Fibroblast of mammary gland (primary cell): ENCODE results near the gene FGD3.

Experiments
- DNase-seq: peaks from one replicate; pipeline ENCODE4 v3.0.0-alpha.2; 2010; ENCODE audit warnings: low read depth
- H3K4me3 ChIP-seq: 2 replicates; pipeline ENCODE4 v1.5.1; 2011; ENCODE audit warnings: low read depth, mild to moderate bottlenecking, low read length, moderate library complexity; ENCODE audit not compliant: control insufficient read depth
- TF ChIP-seq, protein P1 (sequence below): conservative IDR thresholded peaks from 2 replicates; pipeline ENCODE4 v1.5.1; 2011; ENCODE audit warnings: low read depth, low read length, inconsistent platforms; ENCODE audit not compliant: control insufficient read depth, insufficient read depth

Gene FGD3

DNA sequence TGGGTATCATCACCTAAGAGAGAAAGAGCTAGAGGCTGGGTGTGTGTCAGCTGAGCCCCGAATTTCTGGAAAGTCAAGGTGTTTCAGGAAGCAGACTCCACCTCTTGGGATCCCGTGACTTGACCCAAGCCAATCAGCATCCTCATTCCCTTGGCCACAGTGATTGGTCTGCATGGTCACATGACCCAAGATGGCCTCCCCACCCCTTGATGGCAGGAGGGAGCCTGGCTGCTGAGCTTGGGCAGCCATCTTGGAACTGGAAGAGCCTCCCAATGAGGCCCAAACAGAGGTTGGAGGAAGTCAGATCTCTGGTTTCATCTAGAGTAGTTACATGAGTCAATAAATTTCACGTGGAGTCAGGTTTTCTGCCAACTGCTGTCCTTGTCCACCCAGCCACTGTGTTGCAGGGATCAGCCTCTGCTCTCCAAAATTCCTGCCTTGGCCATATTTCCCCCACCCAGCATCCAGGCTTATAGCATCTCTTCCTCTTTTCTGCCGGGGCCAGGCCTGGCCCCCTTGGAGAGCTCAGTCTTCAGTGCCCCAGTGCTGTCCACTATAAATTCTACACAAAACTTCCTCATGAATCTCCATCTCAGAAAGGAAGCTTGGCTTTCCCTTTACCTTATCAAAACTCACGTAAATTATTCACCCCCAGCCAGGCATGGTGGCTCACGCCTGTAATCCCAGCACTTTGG lies 93.9 kb downstream of the FGD3 start:
- no peak overlapping the region for H3K4me3 ChIP-seq
- DNase-seq: peak; percentile 21
- TF ChIP-seq, protein P1, sequence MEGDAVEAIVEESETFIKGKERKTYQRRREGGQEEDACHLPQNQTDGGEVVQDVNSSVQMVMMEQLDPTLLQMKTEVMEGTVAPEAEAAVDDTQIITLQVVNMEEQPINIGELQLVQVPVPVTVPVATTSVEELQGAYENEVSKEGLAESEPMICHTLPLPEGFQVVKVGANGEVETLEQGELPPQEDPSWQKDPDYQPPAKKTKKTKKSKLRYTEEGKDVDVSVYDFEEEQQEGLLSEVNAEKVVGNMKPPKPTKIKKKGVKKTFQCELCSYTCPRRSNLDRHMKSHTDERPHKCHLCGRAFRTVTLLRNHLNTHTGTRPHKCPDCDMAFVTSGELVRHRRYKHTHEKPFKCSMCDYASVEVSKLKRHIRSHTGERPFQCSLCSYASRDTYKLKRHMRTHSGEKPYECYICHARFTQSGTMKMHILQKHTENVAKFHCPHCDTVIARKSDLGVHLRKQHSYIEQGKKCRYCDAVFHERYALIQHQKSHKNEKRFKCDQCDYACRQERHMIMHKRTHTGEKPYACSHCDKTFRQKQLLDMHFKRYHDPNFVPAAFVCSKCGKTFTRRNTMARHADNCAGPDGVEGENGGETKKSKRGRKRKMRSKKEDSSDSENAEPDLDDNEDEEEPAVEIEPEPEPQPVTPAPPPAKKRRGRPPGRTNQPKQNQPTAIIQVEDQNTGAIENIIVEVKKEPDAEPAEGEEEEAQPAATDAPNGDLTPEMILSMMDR: no peak

DNA sequence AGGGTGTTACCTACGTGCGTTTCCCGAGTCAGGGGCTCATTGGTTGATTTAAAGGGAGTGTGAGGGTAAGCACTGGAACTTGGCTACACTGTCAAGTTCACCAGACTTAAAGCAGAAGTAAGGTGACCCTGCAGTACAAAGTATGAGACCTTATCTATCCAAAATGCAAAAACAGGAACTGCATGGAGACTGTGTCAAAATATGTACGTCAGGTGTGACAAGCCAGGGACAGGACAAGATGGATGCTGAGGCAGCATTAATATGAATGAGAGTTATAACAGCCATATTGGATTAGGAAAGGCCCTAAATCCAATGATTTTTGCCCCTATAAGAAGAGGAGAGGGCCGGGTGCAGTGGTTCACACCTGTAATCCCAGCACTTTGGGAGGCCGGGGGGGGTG lies 95.8 kb downstream of the FGD3 start:
- H3K4me3 ChIP-seq: no peak overlapping the region
- no peak for DNase-seq
- TF ChIP-seq, protein P1: no peak

DNA sequence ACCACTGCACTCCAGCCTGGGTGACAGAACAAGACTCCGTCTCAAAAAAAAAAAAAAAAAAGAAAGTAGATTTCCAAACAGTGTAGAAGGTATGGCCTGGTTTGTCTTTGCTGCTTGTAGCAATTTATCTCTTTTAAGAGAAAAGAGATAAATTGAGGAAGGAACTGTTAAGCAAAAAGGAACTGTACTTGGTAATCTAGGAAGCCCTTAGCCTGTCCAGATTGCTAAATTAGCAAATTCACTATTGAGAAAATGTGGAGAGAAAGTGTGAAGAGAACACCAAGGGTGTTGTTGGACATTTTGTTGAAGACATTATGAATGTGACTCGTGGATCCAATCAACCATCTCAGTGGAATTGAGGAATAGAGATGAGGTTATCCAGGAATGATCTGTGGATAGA lies 98.2 kb downstream of the FGD3 start:
- TF ChIP-seq, protein P1: no peak
- H3K4me3 ChIP-seq: no peak overlapping the region
- no peak for DNase-seq

GRCh38 chr9:93048566-93049448 lies 101.5 kb downstream of the FGD3 start:
- H3K4me3 ChIP-seq: no peak overlapping the region
- TF ChIP-seq, protein P1: no peak
- DNase-seq: no peak

- DNase-seq: no peak
- TF ChIP-seq, protein P1: no peak
- H3K4me3 ChIP-seq: no peak overlapping the region
These were observed 102.2 kb downstream of the FGD3 start for GRCh38 chr9:93049491-93049890.

DNA sequence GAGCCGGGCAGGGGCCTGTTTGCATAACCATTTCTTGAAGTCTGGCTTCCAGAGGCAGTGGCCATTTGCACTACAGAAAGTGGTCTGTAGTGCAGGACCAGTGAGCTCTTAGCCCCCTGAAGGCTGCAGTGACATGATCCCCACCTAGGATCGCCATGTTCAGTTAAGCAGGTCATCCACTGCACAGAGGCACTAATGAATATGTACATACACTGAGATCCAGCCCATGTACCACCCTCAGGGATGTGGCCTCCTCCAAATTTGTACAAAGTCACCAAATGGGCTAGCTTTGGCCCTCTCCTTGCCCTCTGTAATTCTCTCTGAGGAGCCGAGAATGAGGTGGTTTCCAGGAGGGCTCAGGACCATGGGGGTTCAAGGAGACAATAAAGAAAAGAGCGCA lies 102.9 kb downstream of the FGD3 start:
- H3K4me3 ChIP-seq: no peak overlapping the region
- TF ChIP-seq, protein P1: no peak
- DNase-seq: no peak
